ENCODE results near the gene LRRC8B. TPM values are rescaled to one million over a fixed set of nuclear protein-coding genes. Genes with fewer than 3 reads are reported as not detected.
A peak's percentile ranks its signal among the peaks of the same experiment; 100 is the strongest.
"Not testable (repeated sequence)": the region's sequence is repeated elsewhere in the genome, so short reads cannot be mapped to it uniquely, and the experiment has no call there.

The LRRC8B gene
- total RNA-seq, 1 donor from 2014 or later = 2.8 TPM

GRCh38 chr1:89606227-89606980 lies 81.8 kb downstream of the LRRC8B start:
- ATAC-seq = no peak
- DNase-seq (ENCODE audit: low spot score) = no peak

DNA sequence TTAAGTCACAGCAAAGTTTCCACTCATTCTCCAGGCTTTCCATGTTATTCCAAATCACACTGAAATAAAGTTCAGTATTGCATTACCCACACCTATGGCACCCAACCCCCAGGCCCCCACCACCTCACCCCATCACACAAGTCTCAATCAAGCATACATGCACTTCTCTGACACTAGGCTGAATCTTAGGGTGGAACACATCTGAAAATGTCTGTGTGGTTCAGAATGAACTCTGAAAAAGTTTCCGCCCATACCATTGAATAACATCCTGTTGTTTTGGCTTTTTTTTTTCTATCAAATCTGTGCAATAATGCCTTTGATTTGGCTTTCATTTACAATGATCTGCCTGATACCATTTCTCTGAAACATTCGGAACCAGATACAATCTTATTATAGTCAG lies 82.5 kb downstream of the LRRC8B start:
- DNase-seq (ENCODE audit: low spot score) (no peak), ATAC-seq (no peak)

GRCh38 chr1:89607586-89608318 lies 83.1 kb downstream of the LRRC8B start:
- no peak for DNase-seq (ENCODE audit: low spot score)
- no peak for ATAC-seq

GRCh38 chr1:89608319-89608983 lies 83.8 kb downstream of the LRRC8B start:
- ATAC-seq (no peak), DNase-seq (ENCODE audit: low spot score) (no peak)

DNA sequence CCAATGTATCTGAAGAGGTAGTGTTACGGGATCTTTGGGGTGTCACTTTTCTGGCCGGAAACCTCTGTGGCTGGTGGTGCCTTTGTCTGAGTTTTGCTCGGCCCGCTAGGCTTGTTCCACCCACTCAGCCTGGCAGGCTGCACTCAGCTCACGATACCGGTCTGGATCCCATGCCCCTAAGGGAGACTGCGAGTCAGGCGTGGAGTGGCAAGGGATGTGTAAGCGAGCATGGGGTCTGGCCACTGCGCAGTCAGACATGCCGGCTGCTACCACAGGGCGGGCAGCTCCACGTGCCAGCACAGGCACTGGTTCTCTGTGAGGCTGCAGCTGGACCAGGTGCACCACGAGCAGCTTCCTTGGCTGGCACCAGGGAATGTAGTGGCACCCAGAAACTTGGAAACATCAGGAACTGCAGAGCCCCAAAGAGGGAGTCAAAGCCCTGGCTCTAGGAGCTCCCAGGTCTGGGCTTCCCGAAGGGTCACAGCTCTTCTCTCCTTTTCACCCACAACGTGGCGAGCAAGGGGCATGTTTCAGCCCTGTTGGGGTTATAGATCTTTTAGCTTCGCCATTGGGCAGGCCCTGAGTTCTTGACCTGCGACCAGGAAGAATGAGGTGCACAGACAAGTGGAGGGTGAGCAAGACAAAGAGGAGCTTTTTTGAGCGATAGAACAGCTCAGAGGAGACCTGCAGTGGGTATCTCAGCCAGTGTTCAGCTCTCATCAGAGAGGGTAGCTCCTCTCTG lies 84.5 kb downstream of the LRRC8B start:
- DNase-seq (ENCODE audit: low spot score) (no peak), ATAC-seq (no peak)

DNA sequence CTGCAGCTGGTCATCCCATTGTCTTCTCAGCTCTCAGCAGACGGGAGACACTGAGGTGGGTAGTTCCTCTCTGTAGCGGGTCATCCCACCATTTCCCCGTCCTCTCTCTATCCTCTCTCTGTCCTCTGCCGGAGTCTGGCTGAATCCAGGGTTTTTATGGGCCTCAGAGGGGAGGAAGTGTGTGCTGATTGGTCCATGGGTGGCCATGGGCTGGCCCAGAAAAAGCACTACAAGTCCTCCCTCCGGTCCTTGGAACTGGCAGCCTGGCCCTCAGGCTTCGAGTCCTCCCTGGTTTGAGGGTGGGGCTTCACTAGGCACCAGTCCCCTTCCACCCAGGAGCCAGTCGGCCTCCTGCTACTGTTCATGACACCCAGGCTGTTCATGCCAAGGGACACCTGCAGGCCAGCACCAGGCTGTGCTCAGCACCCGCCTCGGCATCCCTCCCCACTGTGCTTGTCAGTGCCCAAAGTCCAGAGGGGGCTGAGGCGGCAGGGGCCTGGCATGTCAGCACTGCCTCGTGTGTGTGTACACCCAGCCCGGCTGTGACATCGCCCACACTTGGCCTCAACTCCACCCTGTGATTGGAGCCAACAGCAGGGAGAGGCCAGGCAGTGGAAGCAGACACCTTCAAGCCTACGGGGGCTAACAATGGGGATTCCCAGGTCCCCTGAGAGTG lies 85.3 kb downstream of the LRRC8B start:
- DNase-seq (ENCODE audit: low spot score) = no peak
- no peak for ATAC-seq

GRCh38 chr1:89610457-89611011 lies 85.9 kb downstream of the LRRC8B start:
- ATAC-seq = no peak
- no peak for DNase-seq (ENCODE audit: low spot score)

DNA sequence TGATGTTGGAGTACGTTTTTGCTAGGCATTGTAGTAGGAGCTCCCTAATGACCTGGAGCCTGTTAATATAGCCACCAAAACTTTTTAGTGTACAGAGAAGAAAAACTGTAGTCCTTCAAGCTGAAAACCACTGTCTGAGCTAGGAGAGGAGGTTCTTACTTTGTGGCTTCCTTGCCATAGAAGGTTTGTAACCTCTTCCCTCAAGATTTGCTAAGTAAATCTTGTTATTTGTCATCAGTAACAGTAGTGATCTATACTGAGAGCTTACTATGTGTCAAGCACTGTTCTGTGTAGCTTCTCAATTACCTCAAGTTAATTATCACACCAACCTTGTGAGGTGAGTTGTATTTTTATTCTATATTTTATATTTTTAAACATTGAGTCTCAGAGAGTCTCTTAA lies 87.1 kb downstream of the LRRC8B start:
- DNase-seq (ENCODE audit: low spot score) (no peak), ATAC-seq (no peak)

GRCh38 chr1:89613928-89614327 lies 89.3 kb downstream of the LRRC8B start:
- ATAC-seq (no peak), DNase-seq (ENCODE audit: low spot score) (no peak)

- no peak for DNase-seq (ENCODE audit: low spot score)
- peak; percentile 51 for ATAC-seq
Measured at GRCh38 chr1:89615676-89616598, 91.3 kb downstream of the LRRC8B start.

GRCh38 chr1:89616844-89617627 lies 92.4 kb downstream of the LRRC8B start:
- ATAC-seq = no peak
- no peak for DNase-seq (ENCODE audit: low spot score)

GRCh38 chr1:89620664-89621063 lies 96.0 kb downstream of the LRRC8B start:
- ATAC-seq (no peak), DNase-seq (ENCODE audit: low spot score) (no peak)

GRCh38 chr1:89622895-89623294 lies 98.3 kb downstream of the LRRC8B start:
- ATAC-seq (no peak), DNase-seq (ENCODE audit: low spot score) (no peak)

- DNase-seq (ENCODE audit: low spot score) = no peak
- no peak for ATAC-seq
Measured at GRCh38 chr1:89624314-89624713, 99.7 kb downstream of the LRRC8B start.

- DNase-seq (ENCODE audit: low spot score) (no peak), ATAC-seq (no peak)
Measured at GRCh38 chr1:89624715-89625323, 100.2 kb downstream of the LRRC8B start.

DNA sequence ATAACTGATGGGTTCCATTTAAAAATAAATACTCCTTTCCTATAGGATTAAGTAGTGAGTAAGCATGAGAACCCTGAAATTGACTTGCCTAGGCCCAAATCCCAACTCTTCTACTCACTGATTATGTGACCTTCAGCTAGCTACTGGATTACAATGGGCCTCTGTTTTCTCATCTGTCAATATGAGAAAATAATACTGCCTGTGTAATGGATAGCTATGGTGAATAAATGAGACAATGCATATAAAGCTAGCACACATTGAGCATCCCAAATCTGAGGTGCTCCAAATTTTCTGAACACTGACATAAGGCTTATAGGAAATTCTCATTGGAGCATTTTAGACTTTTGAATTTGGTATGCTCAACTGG lies 103.0 kb downstream of the LRRC8B start:
- DNase-seq (ENCODE audit: low spot score) (no peak), ATAC-seq (no peak)

- no peak for DNase-seq (ENCODE audit: low spot score)
- ATAC-seq = no peak
Measured at GRCh38 chr1:89629146-89629545, 104.5 kb downstream of the LRRC8B start.

DNA sequence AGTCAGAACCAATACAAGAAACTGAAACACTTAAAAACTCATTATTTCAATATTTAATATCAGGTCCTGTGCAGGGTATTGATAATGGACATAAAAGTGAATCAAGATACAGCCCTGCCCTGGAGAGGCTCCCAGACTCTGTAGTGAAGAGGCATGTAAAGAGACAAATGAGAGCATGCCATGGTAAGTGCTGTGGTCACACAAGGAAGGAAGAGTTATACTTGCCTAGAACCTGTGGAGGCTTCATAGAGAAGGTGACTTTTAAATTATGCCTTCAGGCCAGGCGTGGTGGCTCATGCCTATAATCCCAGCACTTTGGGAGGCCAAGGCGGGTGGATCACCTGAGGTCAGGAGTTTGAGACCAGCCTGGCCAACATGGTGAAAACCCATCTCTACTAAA lies 105.0 kb downstream of the LRRC8B start:
- ATAC-seq; DNase-seq (ENCODE audit: low spot score): not testable (repeated sequence)

Data from left lobe of liver (tissue), 2 donors.